22Rv1 (cell line): Measurements from ENCODE around the gene PPARD.

Source experiments
- CTCF ChIP-seq: fragments of 450-650 bp; IDR thresholded peaks from 2 replicates; pipeline ENCODE4 v1.5.1; 2017; ENCODE audit warnings: mild to moderate bottlenecking
- ZFX ChIP-seq: fragments of 450-650 bp; IDR thresholded peaks from 2 replicates; pipeline ENCODE4 v1.6.1; 2017; ENCODE audit warnings: antibody characterized with exemption, borderline replicate concordance

- no peak for TF ChIP-seq CTCF
- TF ChIP-seq ZFX = no peak
Measured at GRCh38 chr6:35452183-35453090, 110.1 kb downstream of the PPARD start, which contains the start of gene FANCE.
